ENCODE measurements around the gene NUDT3. TPM values are rescaled to one million over a fixed set of nuclear protein-coding genes. Genes with fewer than 3 reads are reported as not detected.

Gene NUDT3
- total and polyA plus RNA-seq, 9 of the 15 experiments (the other 6 are each of a cell fraction or from before 2014, with no cell fraction given) = 5.4 to 81.2 (median 56.4) TPM

DNA sequence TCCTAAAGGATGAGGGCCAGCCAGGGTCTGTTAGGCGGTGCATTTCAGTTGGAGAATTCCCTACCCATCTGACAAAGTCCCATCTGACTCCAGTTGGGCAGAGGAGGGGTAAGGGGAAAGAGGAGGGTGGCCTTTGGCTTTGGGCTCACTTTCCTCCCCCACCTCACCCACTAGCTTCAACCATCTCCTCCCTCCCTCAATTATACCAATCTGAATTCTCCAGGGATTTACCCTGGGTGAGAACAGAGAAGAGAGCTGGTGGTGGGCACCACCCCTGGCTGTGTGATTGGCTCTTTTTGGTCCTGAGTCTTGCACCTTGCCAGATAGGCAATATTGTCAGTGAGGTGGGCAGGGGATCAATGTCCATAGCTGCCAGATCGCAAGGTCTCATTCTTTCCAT is 152.6 kb downstream of the NUDT3 start (continued):
- TF ChIP-seq ZNF77 (CRISPR knock-in tag; IDR thresholded peaks at IDR 0.05) = no peak
- TF ChIP-seq MCM2 (IDR thresholded peaks at IDR 0.05; ENCODE audit: low read depth) = no peak
- TF ChIP-seq, protein P1, sequence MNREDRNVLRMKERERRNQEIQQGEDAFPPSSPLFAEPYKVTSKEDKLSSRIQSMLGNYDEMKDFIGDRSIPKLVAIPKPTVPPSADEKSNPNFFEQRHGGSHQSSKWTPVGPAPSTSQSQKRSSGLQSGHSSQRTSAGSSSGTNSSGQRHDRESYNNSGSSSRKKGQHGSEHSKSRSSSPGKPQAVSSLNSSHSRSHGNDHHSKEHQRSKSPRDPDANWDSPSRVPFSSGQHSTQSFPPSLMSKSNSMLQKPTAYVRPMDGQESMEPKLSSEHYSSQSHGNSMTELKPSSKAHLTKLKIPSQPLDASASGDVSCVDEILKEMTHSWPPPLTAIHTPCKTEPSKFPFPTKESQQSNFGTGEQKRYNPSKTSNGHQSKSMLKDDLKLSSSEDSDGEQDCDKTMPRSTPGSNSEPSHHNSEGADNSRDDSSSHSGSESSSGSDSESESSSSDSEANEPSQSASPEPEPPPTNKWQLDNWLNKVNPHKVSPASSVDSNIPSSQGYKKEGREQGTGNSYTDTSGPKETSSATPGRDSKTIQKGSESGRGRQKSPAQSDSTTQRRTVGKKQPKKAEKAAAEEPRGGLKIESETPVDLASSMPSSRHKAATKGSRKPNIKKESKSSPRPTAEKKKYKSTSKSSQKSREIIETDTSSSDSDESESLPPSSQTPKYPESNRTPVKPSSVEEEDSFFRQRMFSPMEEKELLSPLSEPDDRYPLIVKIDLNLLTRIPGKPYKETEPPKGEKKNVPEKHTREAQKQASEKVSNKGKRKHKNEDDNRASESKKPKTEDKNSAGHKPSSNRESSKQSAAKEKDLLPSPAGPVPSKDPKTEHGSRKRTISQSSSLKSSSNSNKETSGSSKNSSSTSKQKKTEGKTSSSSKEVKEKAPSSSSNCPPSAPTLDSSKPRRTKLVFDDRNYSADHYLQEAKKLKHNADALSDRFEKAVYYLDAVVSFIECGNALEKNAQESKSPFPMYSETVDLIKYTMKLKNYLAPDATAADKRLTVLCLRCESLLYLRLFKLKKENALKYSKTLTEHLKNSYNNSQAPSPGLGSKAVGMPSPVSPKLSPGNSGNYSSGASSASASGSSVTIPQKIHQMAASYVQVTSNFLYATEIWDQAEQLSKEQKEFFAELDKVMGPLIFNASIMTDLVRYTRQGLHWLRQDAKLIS (CRISPR knock-in tag; IDR thresholded peaks at IDR 0.05) = 0 out of 2 replicates have a peak, but pooled peaks have one; percentile 22

DNA sequence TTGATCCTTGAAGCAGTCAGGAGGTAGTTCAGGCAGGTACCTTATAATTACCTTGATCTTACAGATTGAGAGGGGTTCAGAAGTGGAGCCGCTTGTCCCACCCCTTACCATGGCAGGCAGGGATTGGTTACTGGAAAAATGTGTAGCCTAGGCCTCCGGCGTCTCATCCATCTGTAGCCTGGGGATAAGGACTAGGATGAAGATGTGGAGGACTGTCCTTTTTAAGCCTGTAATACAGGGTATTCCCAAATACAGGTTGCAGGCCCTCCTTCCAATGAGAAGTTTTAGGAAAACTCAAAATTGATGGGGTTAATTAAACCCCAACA is 153.0 kb downstream of the NUDT3 start:
- Histone ChIP-seq H3K9me3 (replicated peaks; ENCODE audit: control insufficient read depth, insufficient read depth, low read depth, low read length) (no peaks in the 10 kb centered on the region), H3K4me2 (ENCODE audit: insufficient read depth, low read length) (peak overlapping the region; percentile 85), H3K79me2 (ENCODE audit: control insufficient read depth, insufficient read depth, low read length) (peaks cover 78% of the 10 kb centered on the region), H3K27me3 (ENCODE audit: control insufficient read depth in 2 of 2, insufficient read depth in 2 of 2, low read length in 2 of 2) (no peaks in the 10 kb centered on the region), H3K4me1 (replicated peaks in 1 of 2; ENCODE audit: control insufficient read depth in 2 of 2, insufficient read depth in 2 of 2, low read length in 2 of 2) (peaks cover 71 to 76% of the 10 kb centered on the region in 2 experiments), H3K27ac (ENCODE audit: extremely low read depth, low read depth, low read length) (peak overlapping the region; percentile 98), H3K9me1 (ENCODE audit: control insufficient read depth, insufficient read depth, low read length) (no peaks in the 10 kb centered on the region), H3K36me3 (ENCODE audit: control insufficient read depth, insufficient read depth, low read length) (peaks cover 66% of the 10 kb centered on the region), H3K9ac (ENCODE audit: insufficient read depth in 1 of 2, low read depth in 2 of 2, low read length in 2 of 2) (peak overlapping the region; percentile 97 to 99; a peak in 3 of 4 replicates), H2AFZ (ENCODE audit: low read depth, low read length) (no peak overlapping the region), H3K4me3 (peak overlapping the region; percentile 85; the same call in 1 of the 2 replicates), H4K20me1 (replicated peaks; ENCODE audit: control insufficient read depth, insufficient read depth, low read length) (peaks cover 44% of the 10 kb centered on the region)
- peak in 3 of 4 experiments; percentile 23 to 50 (median 34) for DNase-seq (ENCODE audit: extremely low read depth in 1 of 4, low spot score in 3 of 4)
- ChIA-PET POLR2A (interaction anchor here (0.6 to 1.6 kb wide), 5 partner anchors 10 to 564 kb away, joined by 3 to 8 read pairs (median 4); no protein-coding TSS in a partner anchor), CTCF (ENCODE audit: low intra/inter-chr PET ratio) (no interaction called here)
- 5% methylated on average over 3 of the region's 3 CpGs for WGBS (ENCODE audit: insufficient coverage, low coverage, missing lambda C conversion rate)
- ATAC-seq = no peak
- intact Hi-C loops (cut with micrococcal nuclease) (no loop called here), in situ Hi-C loops (cut with MboI) (no loop called here)
- FAIRE-seq = no peak
- BruUV-seq (replicated peaks) = no TSS peak
- TF ChIP-seq TCF3 (CRISPR knock-in tag; IDR thresholded peaks at IDR 0.05) = 0 out of 2 replicates have a peak, but pooled peaks have one; percentile 10
- TF ChIP-seq, protein P2, sequence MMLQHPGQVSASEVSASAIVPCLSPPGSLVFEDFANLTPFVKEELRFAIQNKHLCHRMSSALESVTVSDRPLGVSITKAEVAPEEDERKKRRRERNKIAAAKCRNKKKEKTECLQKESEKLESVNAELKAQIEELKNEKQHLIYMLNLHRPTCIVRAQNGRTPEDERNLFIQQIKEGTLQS (IDR thresholded peaks at IDR 0.05) = no peak; the same call in 1 of the 2 replicates
- TF ChIP-seq, protein P2 (CRISPR knock-in tag; conservative IDR thresholded peaks at IDR 0.05) = 0 out of 2 replicates have a peak, but pooled peaks have one; percentile 8
- TF ChIP-seq SMARCC2 (IDR thresholded peaks at IDR 0.05; ENCODE audit: low read depth) = 0 out of 2 replicates have a peak, but pooled peaks have one; percentile 4
- TF ChIP-seq, protein P1 (CRISPR knock-in tag; IDR thresholded peaks at IDR 0.05) = 0 out of 2 replicates have a peak, but pooled peaks have one; percentile 22
- no peak for TF ChIP-seq GATAD2A (IDR thresholded peaks at IDR 0.05)
- TF ChIP-seq, protein P3, sequence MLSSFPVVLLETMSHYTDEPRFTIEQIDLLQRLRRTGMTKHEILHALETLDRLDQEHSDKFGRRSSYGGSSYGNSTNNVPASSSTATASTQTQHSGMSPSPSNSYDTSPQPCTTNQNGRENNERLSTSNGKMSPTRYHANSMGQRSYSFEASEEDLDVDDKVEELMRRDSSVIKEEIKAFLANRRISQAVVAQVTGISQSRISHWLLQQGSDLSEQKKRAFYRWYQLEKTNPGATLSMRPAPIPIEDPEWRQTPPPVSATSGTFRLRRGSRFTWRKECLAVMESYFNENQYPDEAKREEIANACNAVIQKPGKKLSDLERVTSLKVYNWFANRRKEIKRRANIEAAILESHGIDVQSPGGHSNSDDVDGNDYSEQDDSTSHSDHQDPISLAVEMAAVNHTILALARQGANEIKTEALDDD (IDR thresholded peaks at IDR 0.05) = no peak
- 0 out of 2 replicates have a peak, but pooled peaks have one; percentile 3 for TF ChIP-seq FOSL1 (tag; conservative IDR thresholded peaks at IDR 0.05)
- 0 out of 2 replicates have a peak, but pooled peaks have one; percentile 1 for TF ChIP-seq DPF2 (IDR thresholded peaks at IDR 0.05)
